NCI-H2196 (cell line): Measurements from ENCODE around the gene CHDH.

Source experiments
- DNase-seq: peaks from one replicate; lab custom pipeline; 2025; ENCODE audit not compliant: unreplicated experiment; lab: John Stamatoyannopoulos, UW

Gene CHDH

DNA sequence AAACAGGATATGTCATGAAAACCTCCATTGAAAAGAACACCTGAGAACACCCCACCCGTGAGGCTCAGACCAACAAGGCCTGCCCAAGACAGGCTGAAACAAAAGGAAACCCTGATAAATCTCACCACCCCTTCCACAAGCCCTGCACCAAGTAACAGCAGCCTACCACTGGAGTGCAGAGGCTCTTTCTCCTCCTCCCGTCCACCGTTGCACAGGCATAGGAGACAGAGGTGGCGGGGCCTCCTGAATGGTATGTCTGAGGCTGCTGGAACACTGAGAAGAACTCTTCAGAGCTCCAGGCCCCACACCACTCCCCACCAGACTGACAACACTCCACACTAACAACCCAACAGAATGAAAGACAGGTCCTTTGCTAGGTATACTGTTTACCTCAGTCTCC, 21.4 kb downstream of the CHDH start:
- DNase-seq, result no peak

DNA sequence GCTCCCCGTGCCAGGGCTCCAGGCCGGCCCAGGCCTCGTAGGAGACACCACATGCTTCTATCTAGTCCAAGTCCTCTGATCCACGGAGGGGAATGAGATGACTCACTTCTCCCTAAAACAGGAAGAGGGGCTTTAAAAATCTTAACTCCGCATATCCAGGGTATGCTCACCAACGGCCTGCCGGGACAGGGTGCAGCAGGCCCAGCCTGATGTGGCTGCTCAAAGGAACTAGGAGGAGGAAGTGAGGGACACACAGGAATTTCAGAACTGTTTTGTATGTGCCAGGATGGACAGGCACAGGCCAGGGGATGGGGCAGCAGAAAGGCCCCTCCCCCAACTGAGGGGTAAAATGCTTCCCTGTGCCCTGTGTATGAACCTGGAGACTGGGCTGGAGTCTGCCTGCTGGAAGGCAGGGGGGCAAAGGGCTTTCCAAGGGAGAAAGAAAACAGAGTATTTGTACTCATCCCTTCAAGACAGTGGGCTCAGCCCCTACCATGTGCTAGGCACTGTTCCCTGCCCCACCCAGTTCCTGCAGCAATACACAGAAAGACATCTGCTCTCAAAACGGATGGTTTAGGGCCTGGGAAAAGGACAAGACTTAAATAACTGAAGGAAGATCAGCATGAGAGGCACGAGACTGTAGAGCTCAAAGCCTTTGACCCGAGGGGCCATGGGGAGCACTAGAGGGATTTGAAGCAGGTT, 22.1 kb downstream of the CHDH start:
- DNase-seq, result no peak

GRCh38 chr3:53823026-53823955, 22.9 kb downstream of the CHDH start:
- DNase-seq, result no peak

DNA sequence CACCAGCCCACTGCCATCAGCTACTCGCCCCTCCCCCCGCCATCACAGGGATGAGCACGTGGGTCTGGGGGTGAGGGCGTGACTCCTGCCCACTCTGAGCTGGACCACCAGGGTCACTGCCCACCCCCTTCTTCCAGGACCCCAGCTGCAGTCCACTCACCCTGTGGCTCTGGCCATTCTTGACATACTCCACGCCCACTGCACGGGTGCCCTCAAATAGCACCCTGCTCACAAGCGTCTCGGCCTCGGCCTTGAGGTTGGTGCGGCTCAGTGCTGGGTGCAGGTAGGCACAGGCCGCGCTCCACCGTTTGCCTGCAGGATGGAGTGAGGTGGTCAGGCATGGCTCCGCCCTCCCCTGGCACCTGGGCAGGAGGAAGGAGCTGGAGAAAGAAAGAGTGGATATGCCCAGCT, 23.9 kb downstream of the CHDH start:
- no peak for DNase-seq

DNA sequence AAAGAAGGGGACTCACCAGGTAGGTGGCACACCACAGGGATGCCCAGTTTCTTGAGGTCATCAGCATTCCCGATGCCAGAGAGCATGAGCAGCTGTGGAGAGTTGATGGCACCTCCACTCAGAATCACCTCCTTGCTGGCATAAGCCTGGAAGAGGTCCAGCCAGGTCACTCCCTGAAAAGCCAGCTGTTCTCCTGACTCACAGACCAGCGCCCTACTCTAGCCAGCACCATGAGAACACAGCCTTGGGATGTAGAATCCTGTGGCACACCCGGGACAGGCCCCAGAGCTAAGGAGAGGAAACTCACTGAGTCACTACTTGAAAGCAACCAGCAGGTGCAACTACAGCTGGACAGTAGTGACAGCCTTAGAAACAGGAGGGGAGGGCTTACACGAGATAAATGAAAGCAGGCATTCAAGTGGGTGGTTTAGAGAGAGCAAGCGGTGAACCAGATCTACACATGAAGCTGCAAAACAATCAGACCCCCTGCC, 24.5 kb downstream of the CHDH start:
- DNase-seq, result peak; percentile 11

- DNase-seq, result no peak
Measured at GRCh38 chr3:53820756-53821580, 25.3 kb downstream of the CHDH start.

DNA sequence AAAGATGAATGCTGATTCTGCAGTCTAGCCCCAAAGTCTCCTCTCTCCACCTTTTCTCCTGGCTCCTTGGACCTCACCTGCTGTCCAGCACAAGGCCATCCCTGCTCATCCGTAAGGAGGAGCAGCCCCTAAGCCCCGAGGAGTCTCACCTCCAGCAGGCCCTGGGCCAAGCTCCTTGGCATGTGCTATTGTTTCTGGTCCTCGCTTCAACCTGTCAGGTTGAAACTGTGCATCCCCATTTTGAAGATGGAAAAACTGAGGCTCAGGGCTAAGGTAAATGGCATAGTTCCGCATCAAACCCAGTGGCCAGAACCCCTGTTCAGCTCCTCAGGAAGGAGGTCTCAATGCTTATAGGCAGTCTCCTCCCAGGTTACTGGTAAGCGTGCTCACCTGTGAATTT, 26.1 kb downstream of the CHDH start:
- DNase-seq, result no peak

DNA sequence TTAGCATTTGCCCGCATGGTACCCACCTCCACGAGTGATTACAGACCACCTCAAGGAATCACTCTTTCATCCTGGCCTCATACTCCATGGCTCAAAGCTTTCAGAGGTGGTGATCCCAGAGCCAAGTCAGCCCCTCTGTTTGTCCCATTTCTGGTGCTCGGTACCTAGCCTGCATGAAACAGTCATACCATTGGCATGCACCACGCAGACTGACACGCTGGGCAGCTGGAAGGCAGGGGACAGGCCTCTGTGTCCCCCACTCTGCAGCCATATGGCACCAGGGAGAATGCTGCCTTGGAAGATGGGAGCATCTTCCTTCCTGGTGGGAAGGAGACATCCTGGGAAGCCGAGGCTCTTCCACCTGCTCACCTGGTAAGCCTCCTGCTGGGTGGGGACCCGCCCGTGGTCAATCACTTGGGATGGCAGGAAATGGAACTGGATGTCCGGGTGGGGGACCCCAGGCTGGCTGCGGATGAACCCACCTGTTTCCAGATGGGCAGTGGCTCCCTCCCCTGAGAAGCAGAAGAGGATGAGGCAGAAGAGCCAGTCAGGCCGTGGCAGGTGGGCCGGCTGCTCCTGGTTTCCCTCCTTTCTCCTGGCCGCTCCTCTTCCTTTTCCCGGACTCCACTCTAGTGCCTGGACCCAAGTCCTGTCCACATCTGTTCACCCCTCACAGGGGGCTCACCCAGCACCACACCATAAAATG, 26.9 kb downstream of the CHDH start:
- DNase-seq, result no peak

GRCh38 chr3:53818221-53819162, 27.7 kb downstream of the CHDH start:
- no peak for DNase-seq

DNA sequence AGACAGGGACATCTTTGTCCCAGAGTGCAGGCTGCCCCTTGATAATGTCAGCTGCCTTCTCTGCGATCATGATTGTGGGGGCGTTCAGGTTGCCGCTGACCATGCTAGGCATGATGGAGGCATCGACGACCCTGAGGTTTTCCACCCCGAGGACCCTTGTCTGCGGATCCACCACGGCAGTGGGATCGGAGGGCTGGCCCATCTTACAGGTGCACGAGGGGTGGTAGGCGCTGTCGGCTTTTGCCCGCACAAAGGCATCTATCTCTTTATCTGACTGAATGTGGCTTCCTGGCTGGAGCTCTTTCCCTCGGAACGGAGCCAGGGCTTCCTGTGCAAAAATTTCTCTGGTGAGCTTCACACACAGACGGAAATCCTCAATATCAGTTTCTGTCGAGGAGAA, 28.4 kb downstream of the CHDH start:
- no peak for DNase-seq

GRCh38 chr3:53817211-53817610, 29.0 kb downstream of the CHDH start:
- DNase-seq, result no peak

- no peak for DNase-seq
Measured at GRCh38 chr3:53816425-53816824, 29.8 kb downstream of the CHDH start.

DNA sequence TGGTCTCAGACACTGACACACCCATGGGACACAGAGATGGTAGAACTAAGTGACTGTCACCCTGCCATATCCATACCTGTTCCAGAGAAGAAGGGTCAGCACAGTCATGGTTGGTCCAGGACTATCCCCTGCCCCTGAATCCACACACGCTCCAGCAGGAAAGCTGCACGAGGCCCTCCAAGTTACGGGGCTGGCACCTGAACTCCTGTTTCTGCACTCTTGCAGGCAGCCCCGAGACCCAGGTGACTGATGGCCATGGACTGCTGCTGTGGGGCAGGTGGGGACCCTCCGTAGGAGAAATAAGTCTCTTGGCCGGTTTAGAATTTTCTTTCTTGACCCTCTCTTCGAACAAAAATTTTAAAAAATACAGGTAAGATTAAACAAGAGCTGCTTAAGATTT, 30.6 kb downstream of the CHDH start:
- no peak for DNase-seq

- DNase-seq, result no peak
Measured at GRCh38 chr3:53815067-53815466, 31.2 kb downstream of the CHDH start.

DNA sequence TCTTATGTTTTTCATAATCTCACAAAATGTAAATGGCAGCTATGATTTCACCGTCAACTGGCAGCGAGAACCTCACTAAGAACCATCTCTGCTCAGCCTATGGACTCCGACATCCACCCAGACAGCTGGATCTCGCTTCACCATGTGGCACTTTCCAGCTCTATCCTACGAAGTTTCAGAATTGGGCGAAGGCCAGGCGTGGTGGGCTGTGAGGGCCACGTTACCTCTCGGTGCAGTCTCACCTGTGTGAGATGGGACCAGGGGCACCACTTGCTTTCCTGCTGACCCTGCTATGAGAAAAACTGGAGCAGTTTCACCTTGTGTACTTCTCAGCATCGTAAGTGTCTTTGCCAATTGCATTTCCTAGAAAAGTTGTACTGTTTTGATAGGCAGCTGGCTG, 32.3 kb downstream of the CHDH start:
- no peak for DNase-seq

GRCh38 chr3:53813229-53813628, 33.0 kb downstream of the CHDH start:
- DNase-seq, result no peak

DNA sequence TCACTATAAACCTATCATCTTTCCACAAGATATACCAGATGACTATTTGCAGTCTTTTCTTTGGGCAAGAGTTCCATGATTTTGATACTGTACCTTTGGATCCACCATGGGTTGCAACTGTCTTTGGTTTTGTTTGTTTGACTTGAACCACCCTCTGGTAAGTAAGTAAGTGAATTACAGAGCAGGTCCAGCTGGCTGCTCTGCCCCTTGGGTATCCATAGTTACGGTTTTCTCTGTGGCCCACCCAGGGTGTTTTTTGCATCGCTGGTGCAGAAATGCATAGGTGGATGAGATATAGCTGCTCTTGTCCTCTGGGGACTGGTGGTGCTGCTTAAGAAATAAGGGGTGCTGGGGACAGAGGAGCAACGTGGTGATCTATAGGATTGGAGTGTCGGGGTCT, 33.8 kb downstream of the CHDH start:
- DNase-seq, result no peak

DNA sequence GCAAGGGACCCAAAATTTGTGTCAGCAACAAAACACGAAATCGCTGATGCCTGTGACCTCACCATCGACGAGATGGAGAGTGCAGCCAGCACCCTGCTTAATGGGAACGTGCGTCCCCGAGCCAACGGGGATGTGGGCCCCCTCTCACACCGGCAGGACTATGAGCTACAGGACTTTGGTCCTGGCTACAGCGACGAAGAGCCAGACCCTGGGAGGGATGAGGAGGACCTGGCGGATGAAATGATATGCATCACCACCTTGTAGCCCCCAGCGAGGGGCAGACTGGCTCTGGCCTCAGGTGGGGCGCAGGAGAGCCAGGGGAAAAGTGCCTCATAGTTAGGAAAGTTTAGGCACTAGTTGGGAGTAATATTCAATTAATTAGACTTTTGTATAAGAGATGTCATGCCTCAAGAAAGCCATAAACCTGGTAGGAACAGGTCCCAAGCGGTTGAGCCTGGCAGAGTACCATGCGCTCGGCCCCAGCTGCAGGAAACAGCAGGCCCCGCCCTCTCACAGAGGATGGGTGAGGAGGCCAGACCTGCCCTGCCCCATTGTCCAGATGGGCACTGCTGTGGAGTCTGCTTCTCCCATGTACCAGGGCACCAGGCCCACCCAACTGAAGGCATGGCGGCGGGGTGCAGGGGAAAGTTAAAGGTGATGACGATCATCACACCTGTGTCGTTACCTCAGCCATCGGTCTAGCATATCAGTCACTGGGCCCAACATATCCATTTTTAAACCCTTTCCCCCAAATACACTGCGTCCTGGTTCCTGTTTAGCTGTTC, 34.9 kb downstream of the CHDH start:
- DNase-seq, result no peak
